GM19452 (cell line): ENCODE results near the gene PANK4.

ENCODE experiments used
- ATAC-seq: cut with Tn5 transposase; IDR thresholded peaks from one replicate; pipeline ENCODE4 v1.9.1; 2021; ENCODE audit not compliant: unreplicated experiment

Gene PANK4

DNA sequence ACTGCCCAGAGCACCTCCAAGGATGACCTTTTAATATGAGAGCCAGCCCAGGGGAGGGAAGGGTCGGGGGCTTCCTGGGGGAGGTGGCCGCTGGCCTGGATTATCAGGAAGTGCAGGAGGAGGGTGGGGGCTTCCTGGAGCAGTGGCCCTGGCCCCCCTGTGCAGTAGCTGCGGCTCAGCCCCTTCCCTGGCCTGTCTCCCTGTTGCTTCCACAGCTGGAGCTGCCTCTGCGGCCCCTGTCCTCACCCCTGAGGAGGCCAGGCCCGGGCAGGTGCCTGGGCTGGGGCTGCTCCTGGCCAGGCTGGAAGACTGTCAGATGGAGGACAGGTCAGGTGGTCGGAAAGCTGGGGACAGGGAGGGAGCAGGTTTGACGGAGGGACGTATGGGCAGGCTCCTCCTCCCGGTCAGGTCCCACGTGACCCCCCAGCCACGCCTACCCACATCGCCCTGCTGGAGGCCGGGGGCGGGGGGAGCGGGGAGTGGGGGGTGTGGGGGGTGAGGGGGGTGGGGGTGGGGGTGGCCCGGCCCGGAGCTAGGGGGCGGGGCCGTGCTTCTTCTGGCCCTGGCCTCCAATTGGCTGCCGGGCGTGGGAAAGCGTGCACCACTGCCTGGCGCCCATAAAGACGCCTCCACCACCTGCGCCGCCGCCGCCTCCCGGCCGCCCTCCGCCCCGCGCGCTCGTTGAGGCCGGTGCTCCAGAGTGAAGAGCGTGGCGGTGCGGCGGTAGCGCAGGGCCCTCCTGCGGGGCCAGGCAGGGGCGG lies 19.5 kb upstream of the PANK4 start:
- ATAC-seq = peak; percentile 37

DNA sequence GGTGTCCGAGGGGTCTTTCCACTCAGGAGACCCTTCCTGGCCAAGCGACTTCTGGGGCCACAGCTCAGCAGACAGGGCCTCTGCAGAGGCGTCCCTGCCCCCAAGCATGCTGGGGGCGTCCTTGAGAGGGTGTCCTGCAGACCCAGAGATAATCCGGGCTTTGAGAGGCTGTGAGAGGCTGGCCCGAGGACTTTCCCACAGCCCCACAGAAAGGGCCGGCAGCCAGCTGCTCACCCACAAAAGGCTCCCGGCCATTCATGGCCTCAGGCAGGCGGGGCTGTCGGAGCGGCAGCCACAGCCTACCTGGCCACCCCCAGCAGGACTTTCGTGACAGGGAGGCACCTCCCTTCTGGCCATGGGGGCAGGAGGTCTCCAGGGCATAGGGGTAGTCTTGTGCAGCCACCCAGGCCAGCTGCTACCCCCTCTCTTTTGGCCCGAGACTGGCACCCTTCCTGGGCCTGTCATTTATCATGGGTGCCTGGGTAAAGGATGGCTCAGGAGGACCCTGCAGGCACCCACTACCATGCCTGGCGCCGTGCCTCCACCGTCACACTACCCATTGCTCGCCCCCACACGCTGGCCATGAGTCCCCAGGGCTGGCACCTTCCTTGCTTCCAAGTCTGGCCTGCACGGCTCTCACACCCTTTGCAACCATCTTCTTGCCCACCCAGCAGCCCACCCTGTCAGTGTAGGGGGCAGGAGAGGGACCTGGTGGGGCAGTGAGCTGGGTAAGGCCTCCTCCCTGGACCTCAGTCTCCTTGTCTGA lies 18.7 kb upstream of the PANK4 start:
- no peak for ATAC-seq

DNA sequence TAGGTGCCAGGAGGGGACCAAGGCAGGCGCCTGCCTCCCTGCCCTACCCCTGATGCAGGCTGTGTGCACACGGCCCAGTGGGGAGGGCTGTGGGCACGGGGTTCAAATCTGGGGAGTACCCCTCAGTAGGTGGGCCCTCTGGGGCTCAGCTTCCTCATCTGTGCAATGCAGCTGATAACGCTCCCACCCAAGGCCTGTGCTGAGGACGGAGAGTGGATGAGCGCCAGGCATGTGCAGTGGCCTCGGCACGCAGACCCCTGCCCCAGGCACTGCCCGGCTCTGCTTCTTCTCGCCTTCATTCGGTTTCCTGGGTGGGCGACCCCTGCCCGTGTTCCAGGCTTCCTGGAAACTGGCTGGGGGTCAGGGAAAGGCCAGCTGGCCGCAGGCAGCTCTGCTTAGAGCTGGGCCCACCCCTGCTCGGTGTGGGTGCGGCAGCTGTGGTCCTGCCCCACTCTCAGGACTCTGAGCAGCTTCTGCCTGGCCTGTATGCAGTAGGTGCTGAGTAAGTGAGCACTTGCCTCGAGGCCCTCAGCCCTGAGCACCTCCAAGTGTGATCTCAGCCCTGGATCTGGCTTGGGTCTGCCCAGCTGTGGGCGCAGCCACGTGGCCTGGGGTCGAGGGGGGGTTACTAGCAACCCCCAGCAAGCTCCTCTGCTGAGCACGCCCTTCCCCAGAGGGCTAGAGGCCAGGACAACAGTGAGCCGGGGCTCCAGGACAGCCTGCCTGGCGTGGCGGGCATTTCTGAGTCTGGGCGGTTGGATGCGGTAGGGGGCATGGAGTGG lies 17.9 kb upstream of the PANK4 start:
- ATAC-seq = no peak

- no peak for ATAC-seq
Measured at GRCh38 chr1:2543543-2544092, 17.2 kb upstream of the PANK4 start.

GRCh38 chr1:2542246-2542915 lies 16.0 kb upstream of the PANK4 start:
- ATAC-seq = no peak

DNA sequence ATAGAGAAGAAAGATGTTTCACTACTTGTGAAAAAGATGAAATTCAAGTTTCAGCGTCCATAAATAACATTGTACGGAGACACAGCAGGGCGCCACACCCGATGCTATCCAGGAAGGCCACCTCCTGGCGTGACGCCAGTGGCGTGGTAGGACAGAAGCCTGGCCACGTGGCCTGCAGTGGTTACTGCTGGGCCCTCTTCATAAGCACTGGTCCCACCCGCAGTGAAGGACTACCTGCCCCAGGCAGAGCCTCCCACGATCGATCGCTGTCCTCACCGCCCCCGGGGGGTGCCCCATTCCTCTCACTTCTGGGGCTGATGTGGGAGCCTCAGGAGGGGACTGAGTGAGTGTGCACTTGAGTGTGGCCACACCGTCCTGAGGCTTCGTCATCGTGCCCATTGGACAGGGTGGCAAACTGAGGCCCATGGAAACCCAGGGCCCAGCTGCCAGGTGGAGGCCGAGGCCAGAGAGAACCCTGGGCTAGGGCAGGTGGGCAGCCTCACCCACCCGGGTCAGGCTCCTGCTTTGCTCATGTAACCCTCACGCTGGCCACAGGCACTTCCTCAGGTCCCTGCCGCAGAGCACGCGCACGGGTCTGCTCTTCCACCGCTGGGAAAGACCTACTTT lies 15.3 kb upstream of the PANK4 start:
- no peak for ATAC-seq

DNA sequence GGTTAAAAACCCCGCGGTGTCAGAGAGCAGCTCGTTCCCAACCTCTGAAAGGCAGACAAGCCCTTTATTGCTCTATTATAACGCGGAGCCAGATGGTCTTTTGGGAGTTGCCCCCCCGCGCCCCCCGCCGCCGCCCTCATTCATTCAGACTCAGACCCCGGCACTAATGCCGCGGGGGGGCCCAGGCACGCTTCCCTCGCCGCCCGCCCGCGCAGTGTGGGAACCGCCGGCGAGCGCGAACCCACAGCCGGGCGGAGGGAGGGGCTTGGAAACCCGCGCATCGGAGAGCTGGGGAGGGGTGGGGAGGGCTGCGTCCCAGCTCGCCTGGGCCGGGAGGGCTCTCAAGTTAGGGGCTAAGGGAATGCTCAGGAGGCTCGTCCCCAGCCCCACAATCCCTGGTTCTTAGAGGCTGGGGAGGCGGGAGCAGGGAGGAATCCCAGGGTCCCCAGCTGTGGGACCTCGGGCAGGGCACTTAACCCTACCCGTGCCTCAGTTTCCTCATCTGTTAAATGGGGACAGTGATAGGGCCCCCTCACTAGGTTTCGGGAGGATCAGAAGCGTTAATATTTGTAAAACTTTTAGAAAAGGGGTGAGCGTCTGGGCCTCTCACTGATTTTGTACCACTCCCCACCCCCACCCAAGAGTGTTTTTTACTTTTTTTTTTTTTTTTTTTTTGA lies 14.6 kb upstream of the PANK4 start:
- ATAC-seq = no peak

DNA sequence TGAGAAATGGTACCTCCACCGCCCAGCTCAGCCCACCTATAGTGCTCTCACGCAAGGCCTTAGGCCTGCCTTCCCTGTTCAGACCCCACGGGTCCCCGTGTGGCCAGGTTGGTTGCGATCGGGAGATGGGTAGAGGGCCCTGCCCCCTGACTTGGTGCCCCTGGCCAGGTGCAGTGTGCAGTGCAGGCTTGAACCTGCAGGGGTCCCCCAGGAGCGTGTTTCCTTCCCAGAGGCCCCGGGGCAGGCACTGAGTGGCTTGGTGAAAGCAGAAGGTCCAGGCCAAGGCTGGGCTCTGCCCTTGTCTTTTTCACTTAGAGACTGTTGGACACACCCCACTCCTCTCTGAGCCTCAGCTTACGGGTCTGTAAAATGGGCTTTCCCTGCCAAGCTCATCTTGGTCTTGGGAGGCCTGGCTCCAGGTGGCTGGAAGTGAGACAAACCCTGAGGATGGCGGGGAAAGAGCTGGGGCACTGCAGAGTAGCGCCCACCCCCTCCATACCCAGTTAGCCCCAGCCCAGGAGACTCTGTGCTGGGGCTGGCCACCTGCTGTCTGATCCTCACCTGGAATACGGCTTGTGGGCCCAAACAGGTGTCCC lies 13.0 kb upstream of the PANK4 start:
- no peak for ATAC-seq

- ATAC-seq = no peak
Measured at GRCh38 chr1:2538872-2539271, 12.5 kb upstream of the PANK4 start.

- no peak for ATAC-seq
Measured at GRCh38 chr1:2538376-2538775, 12.0 kb upstream of the PANK4 start.

DNA sequence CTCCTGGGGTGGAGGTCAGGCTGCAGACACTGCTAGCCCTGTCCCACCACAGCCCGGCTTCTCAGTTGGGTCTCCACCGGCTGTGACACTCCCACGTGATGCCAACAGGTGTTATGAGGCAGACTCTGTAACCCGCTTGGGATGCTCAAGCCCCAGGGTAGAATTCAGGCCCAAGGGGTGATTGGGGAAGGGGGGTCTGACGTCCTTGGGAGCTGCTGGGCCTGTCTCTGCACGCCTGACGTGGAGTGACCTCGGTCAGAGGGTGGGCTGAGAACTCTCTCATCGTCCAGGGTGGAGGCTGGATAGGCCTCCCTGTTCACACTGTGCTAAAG lies 11.4 kb upstream of the PANK4 start:
- ATAC-seq = no peak

DNA sequence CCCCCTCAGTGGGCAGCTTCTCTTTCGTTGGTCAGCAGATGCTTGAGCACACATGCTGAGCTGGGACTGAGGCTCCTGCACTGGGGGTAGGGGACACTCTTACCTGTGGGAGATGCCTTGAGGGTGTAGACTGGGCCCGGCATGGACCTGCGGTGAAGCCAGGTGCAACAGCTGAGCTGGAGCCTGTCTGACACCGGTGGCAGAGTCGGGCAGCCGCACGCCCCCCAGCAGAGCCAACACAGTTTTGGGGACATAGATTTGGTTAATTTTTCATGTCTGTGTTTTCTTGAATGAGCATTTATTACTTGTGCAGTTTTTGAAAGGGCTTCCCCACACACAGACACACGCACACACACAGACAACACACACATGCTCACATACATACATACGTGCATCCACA lies 9.6 kb upstream of the PANK4 start:
- no peak for ATAC-seq

GRCh38 chr1:2535455-2535854 lies 9.1 kb upstream of the PANK4 start:
- no peak for ATAC-seq

GRCh38 chr1:2534687-2535441 lies 8.5 kb upstream of the PANK4 start:
- no peak for ATAC-seq

- no peak for ATAC-seq
Measured at GRCh38 chr1:2534315-2534686, 7.9 kb upstream of the PANK4 start.

- no peak for ATAC-seq
Measured at GRCh38 chr1:2533365-2533764, 7.0 kb upstream of the PANK4 start.

DNA sequence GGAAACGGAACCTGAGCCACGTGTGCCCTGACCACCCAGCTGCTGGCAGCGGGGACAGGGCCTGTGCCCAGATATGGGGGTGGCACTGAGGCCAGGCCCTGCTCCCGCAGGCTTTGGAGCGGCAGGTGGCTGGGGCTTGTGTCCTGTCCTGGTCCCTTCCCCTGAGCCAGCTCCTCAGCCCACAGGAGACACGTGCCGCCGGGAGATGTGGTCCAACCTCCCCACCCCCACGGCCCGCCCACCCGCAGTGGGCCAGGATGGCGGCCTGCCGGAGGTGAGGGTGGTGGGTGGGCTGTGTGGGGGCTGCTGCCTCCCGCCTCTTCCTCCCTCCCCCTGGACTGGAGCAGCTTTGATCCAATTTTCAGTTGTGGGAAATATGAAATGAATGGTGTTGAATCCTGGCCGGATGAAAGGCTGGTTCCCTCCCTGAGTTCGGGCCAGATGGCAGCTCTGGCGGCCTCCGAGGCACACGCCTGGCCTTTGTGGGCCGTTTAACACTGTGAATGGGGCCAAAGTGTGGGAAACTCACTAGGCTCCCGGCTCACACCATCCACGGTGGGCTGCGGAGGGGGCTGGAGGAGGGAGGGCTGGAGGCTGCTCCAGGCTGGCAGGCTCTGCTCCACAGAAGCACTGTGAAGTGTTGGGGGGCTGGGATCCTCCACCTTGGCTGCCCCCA lies 6.2 kb upstream of the PANK4 start:
- no peak for ATAC-seq
